Left kidney (tissue), 2 donors: Measurements from ENCODE around the gene SPAG9. TPM values are rescaled to one million over a fixed set of nuclear protein-coding genes. Genes with fewer than 3 reads are reported as not detected.
A peak's percentile ranks its signal among the peaks of the same experiment; 100 is the strongest.
"Not testable (repeated sequence)": the region's sequence is repeated elsewhere in the genome, so short reads cannot be mapped to it uniquely, and the experiment has no call there.

Experiments
- DNase-seq: peaks from one replicate; pipeline ENCODE4 v3.0.0-alpha.2; 2013
- polyA plus RNA-seq: library from polyadenylated mRNA; unstranded; fragments of 120-200 nt; gene quantifications from one replicate; pipeline ENCODE4 v1.2.1, GENCODE V29; 2013; ENCODE audit not compliant: insufficient read length

Gene SPAG9
- polyA plus RNA-seq, 1 donor = 139 TPM

- no peak for DNase-seq
These were observed 15.3 kb upstream of the SPAG9 start for GRCh38 chr17:51135956-51136355.

- no peak for DNase-seq
These were observed 12.7 kb upstream of the SPAG9 start for GRCh38 chr17:51133365-51133764.

DNA sequence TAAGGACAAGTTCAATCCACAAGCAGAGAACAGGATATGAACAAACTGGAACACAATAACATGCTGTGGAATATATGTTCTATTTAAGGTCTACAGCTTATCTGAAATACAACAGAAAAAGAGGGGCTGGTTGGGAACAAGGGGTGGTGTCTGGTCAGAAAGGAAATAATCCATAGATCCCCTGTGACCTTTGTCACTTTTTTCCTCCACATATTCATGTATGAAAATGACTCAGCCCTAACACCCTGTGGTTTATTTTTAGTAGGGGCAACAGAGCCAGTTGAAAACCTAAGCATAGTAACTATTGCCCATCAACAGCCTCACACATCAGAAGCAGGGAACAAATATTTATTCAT, 12.3 kb upstream of the SPAG9 start:
- DNase-seq = no peak

- no peak for DNase-seq
These were observed 7.4 kb upstream of the SPAG9 start for GRCh38 chr17:51128076-51128475.

GRCh38 chr17:51124640-51125503, 4.2 kb upstream of the SPAG9 start:
- no peak for DNase-seq

DNA sequence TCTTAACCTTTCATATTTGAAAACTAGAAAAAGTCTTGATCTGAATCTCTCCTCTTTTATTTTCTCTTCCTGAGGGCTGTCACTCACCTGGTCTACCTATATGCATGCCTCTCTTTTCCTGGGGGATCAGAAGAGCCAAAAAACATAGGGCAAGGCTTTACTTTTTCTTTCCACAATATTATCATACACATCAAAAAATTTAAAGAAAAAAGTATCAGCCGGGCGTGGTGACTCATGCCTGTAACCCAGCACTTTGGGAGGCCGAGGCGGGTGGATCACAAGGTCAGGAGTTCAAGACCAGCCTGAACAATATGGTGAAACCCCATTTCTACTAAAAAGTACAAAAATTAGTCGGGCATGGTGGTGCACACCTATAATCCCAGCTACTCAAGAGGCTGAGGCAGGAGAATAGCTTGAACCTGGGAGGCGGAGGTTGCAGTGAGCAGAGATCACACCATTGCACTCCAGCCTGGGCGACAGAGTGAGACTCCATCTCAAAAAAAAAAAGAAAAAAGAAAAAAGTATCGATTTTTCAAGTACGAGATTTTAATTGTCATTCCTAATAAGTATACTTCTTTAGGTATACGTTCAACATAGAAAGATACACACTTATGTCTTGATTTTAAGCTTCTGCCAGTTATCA, 1.9 kb upstream of the SPAG9 start:
- not testable (repeated sequence) for DNase-seq

GRCh38 chr17:51121620-51122472, 1.2 kb upstream of the SPAG9 start:
- peak; percentile 87 for DNase-seq

- no peak for DNase-seq
These were observed 320 bp downstream of the SPAG9 start for GRCh38 chr17:51120357-51120738.

GRCh38 chr17:51119415-51120356, 982 bp downstream of the SPAG9 start:
- peak; percentile 69 for DNase-seq

DNA sequence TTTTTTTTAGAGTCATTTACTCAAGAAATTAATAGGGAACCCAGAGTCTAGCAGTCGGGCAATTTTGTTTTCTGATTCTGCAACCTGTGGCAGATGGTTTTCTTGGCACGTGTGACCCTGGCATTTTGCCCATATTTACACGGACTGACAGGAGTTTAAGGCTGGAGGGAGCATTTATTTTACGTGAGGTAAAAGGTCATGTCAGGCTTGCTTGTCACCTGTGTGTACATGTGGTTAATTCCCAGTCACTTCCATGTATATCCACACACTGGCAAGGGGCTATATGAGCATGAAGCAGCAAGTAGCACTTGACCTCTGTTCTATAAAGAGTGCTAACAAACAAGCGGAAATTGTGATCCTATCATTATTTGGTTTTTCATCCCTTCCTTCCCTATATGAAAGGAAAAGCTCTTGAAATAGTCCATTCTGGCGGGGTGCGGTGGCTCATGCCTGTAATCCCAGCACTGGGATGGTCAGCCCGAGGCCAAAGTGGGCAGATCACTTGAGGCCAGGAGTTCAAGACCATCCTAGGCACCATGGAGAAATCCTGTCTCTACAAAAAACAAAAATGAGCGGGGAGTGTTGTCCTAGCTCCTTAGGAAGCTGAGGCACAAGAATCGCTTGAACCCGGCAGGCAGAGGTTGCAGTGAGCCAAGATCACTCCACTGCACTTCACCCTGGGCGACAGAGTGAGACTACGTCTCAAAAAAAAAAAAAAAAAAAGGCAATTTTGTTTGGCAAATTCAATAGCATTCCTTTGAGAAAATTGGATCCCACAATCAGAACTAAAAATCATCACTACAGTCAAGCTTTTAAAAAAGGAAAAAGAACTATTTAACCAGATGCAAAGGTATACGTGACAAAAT, 2.1 kb downstream of the SPAG9 start:
- no peak for DNase-seq

DNA sequence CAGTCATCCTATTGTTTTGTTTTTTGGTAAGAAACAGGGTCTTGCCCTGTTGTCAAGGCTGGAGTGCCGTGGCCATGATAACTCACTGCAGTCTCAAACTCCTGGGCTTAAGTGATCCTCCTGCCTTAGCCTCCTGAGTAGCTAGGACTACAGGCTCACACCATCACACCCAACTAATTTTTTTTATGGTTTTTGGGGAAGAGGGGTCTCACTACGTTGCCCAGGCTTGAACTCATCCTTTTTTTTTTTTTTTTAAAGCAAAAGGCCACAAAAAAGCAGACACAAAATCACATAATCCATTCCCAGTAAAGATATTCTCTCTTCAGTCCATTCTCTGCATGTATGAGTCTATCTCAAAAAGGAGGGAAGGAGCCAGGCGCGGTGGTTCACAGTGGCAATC, 5.5 kb downstream of the SPAG9 start:
- no peak for DNase-seq

- DNase-seq = not testable (repeated sequence)
These were observed 8.1 kb downstream of the SPAG9 start for GRCh38 chr17:51112303-51113222.

- DNase-seq = no peak
These were observed 12.9 kb downstream of the SPAG9 start for GRCh38 chr17:51107778-51108177.

- DNase-seq = no peak
These were observed 17.2 kb downstream of the SPAG9 start for GRCh38 chr17:51103451-51103850.

DNA sequence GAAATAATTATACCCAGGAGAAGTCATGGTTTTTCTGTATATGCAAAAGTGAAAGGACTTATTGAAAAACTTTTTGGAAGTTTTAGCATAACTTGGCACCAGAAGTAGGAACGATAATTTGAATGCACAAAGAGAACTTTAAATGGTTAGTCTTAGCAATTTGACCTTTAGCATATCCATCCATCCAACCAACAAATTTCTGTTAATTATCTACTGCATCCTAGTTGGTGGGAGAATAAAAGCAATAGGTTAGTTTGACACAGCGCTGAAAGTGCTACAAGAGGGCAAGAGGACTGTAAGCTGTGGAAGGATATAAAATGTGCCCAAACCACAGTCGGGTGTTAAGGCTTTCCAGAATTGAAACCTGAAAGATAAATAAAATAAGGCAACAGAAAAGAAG, 17.6 kb downstream of the SPAG9 start:
- DNase-seq = no peak

DNA sequence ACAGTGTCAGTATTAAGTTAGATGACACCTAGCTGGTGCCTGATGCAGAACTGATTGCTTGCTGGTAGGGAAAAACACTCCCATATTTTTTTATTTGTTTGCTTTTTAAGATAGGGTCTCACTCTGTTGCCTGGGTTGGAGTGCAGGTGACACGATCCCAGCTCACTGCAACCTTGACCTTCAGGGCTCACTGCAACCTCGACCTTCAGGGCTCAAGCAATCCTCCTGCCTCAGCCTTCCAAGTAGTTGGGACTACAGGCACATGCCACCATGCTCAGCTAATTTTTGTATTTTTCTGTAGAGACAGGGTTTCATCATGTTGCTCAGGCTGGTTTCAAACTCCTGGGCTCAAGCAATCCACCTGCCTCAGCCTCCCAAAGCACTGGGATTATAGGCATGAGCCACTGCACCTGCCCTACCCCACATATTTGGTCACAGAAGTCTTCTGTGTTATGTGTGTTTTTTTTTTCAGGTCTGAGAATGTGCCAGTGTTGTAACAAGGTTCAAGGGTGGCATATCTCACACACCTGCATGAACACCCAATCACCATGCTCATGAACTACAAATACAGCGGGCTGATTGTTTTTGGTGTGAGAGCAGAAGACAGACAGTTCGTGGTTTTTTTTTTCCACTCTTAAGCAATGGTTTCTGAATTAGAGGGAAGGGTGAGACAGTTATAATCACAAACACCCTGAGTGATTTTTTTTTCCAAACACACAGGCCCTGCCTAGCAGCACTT, 22.8 kb downstream of the SPAG9 start:
- no peak for DNase-seq

DNA sequence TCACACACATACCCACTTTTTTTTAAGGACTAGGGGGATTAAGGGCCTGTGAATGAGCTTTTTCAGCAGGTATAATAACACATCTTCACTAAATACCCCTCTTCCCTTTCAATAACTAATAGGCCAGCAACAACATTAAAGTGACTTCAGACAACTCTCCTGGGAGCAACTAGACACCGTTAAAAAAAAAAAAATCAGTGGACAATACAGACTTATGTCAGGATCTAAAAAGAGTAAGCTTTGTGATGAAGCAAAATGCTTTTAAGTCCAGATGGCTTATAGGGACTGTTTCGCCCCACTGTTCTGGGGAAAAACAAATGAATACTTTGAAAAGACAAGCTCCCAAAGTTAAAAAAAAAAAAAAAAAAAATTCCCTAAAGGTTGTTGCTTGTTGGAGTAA, 29.0 kb downstream of the SPAG9 start:
- DNase-seq = no peak

DNA sequence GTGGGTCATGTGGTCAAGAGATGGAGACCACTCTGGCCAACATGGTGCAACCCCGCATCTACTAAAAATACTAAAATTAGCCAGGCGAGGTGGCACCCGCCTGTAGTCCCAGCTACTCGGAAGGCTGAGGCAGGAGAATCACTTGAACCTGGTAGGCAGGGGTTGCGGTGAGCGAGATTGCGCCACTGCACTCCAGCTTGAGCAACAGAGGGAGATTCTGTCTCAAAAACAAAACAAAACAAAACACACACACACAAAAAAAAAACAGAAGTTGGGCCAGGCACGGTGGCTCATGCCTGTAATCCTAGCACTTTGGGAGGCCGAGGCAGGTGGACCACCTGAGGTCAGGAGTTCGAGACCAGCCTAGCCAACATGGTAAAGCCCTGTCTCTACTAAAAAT, 31.8 kb downstream of the SPAG9 start:
- not testable (repeated sequence) for DNase-seq

- DNase-seq = no peak
These were observed 32.4 kb downstream of the SPAG9 start for GRCh38 chr17:51088287-51088686.
